HepG2 (cell line): ENCODE results near the gene ANKRD40CL. TPM values are rescaled to one million over a fixed set of nuclear protein-coding genes. Genes with fewer than 3 reads are reported as not detected.

Experiments
- ATRX ChIP-seq: sonication (generic); formaldehyde crosslinking; IDR thresholded peaks from 2 replicates; pipeline ENCODE4 v1.4.0; 2020; ENCODE audit warnings: missing genetic modification reagents, borderline replicate concordance
- FOSL1 ChIP-seq: sonication (generic); formaldehyde crosslinking; IDR thresholded peaks from 2 replicates; pipeline ENCODE4 v1.9.0; 2021; ENCODE audit warnings: missing genetic modification reagents, borderline replicate concordance
- MLXIP ChIP-seq: sonication (generic); formaldehyde crosslinking; IDR thresholded peaks from 2 replicates; pipeline ENCODE4 v1.9.0; 2021; ENCODE audit warnings: missing genetic modification reagents, borderline replicate concordance
- NFIC ChIP-seq: IDR thresholded peaks from 2 replicates; pipeline ENCODE4 v1.6.1; 2012; ENCODE audit warnings: mild to moderate bottlenecking, low read length, inconsistent platforms
- PHF8 ChIP-seq: sonication (generic); formaldehyde crosslinking; IDR thresholded peaks from 2 replicates; pipeline ENCODE4 v1.5.0; 2020; ENCODE audit warnings: missing genetic modification reagents
- RAD21 ChIP-seq: fragments of 450-650 bp; formaldehyde crosslinking; IDR thresholded peaks from 2 replicates; pipeline ENCODE4 v1.5.0; 2020; ENCODE audit warnings: mild to moderate bottlenecking
- RARA ChIP-seq: IDR thresholded peaks from 2 replicates; pipeline ENCODE4 v1.6.1; 2016; ENCODE audit warnings: missing genetic modification reagents, missing compliant biosample characterization
- TBX3 ChIP-seq: fragments of 450-650 bp; IDR thresholded peaks from 2 replicates; pipeline ENCODE4 v1.6.1; 2017; ENCODE audit warnings: antibody characterized with exemption, mild to moderate bottlenecking, inconsistent platforms, borderline replicate concordance
- ZBTB14 ChIP-seq: sonication (generic); formaldehyde crosslinking; IDR thresholded peaks from 2 replicates; pipeline ENCODE4 v1.4.0; 2020; ENCODE audit warnings: missing genetic modification reagents
- ZBTB39 ChIP-seq: sonication (generic); formaldehyde crosslinking; IDR thresholded peaks from 2 replicates; pipeline ENCODE4 v1.5.0; 2020; ENCODE audit warnings: missing genetic modification reagents
- ZMYM4 ChIP-seq: sonication (generic); formaldehyde crosslinking; IDR thresholded peaks from 2 replicates; pipeline ENCODE4 v1.8.1; 2023; ENCODE audit warnings: mild to moderate bottlenecking, missing genetic modification reagents
- polyA plus RNA-seq, 8 experiments: library from polyadenylated mRNA; depleted of rRNA in 3 of 8; stranded (reverse) in 7 of 8; unstranded in 1 of 8; fragments of >200 nt; fragmentation: Illumina TruSeq in 4 of 8; extraction: Trizol in 4 of 8; gene quantifications; 2 replicates each; pipeline versions ENCODE4 v1.2.1 to v1.2.3, GENCODE V29; 2011 to 2016; ENCODE audit warnings: low read depth in 4 of 8, missing spikeins in 1 of 8, mixed read lengths in 1 of 8; ENCODE audit not compliant: insufficient read depth in 1 of 8
- total RNA-seq, 5 experiments: library from RNA; depleted of rRNA; stranded (reverse); fragments of >200 nt; fragmentation: Illumina TruSeq; extraction: Trizol; gene quantifications; 2 replicates each; pipeline ENCODE4 v1.2.3, GENCODE V29; 2016; ENCODE audit warnings: low read depth in 1 of 5
- TF ChIP-seq, protein P1 (sequence below): sonication (generic); formaldehyde crosslinking; IDR thresholded peaks from 2 replicates; pipeline ENCODE4 v1.5.1; 2020; ENCODE audit warnings: mild to moderate bottlenecking, missing genetic modification reagents, borderline replicate concordance
- TF ChIP-seq, protein P2 (sequence below): sonication (generic); formaldehyde crosslinking; IDR thresholded peaks from 2 replicates; pipeline ENCODE4 v1.8.0; 2022; ENCODE audit warnings: mild to moderate bottlenecking, missing genetic modification reagents, borderline replicate concordance
- TF ChIP-seq, protein P3 (sequence below): sonication (generic); formaldehyde crosslinking; IDR thresholded peaks from 2 replicates; pipeline ENCODE4 v1.4.0; 2020; ENCODE audit warnings: missing genetic modification reagents, borderline replicate concordance

Gene ANKRD40CL
- total and polyA plus RNA-seq, 2 of the 13 experiments (the other 11 are each of a cell fraction or from before 2014, with no cell fraction given) = 0.03 to 0.11 TPM

- no peak for TF ChIP-seq ZBTB39 (CRISPR knock-in tag)
- peak; percentile 57; the same call in 1 of the 2 replicates for TF ChIP-seq ZMYM4 (CRISPR knock-in tag)
- TF ChIP-seq PHF8 = no peak
- TF ChIP-seq RAD21 (CRISPR knock-in tag) = peak; percentile 30; the same call in 1 of the 2 replicates
- peak; percentile 42; the same call in 1 of the 2 replicates for TF ChIP-seq RARA (CRISPR knock-in tag)
- TF ChIP-seq, protein P1, sequence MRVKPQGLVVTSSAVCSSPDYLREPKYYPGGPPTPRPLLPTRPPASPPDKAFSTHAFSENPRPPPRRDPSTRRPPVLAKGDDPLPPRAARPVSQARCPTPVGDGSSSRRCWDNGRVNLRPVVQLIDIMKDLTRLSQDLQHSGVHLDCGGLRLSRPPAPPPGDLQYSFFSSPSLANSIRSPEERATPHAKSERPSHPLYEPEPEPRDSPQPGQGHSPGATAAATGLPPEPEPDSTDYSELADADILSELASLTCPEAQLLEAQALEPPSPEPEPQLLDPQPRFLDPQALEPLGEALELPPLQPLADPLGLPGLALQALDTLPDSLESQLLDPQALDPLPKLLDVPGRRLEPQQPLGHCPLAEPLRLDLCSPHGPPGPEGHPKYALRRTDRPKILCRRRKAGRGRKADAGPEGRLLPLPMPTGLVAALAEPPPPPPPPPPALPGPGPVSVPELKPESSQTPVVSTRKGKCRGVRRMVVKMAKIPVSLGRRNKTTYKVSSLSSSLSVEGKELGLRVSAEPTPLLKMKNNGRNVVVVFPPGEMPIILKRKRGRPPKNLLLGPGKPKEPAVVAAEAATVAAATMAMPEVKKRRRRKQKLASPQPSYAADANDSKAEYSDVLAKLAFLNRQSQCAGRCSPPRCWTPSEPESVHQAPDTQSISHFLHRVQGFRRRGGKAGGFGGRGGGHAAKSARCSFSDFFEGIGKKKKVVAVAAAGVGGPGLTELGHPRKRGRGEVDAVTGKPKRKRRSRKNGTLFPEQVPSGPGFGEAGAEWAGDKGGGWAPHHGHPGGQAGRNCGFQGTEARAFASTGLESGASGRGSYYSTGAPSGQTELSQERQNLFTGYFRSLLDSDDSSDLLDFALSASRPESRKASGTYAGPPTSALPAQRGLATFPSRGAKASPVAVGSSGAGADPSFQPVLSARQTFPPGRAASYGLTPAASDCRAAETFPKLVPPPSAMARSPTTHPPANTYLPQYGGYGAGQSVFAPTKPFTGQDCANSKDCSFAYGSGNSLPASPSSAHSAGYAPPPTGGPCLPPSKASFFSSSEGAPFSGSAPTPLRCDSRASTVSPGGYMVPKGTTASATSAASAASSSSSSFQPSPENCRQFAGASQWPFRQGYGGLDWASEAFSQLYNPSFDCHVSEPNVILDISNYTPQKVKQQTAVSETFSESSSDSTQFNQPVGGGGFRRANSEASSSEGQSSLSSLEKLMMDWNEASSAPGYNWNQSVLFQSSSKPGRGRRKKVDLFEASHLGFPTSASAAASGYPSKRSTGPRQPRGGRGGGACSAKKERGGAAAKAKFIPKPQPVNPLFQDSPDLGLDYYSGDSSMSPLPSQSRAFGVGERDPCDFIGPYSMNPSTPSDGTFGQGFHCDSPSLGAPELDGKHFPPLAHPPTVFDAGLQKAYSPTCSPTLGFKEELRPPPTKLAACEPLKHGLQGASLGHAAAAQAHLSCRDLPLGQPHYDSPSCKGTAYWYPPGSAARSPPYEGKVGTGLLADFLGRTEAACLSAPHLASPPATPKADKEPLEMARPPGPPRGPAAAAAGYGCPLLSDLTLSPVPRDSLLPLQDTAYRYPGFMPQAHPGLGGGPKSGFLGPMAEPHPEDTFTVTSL (CRISPR knock-in tag) = no peak
- TF ChIP-seq, protein P2, sequence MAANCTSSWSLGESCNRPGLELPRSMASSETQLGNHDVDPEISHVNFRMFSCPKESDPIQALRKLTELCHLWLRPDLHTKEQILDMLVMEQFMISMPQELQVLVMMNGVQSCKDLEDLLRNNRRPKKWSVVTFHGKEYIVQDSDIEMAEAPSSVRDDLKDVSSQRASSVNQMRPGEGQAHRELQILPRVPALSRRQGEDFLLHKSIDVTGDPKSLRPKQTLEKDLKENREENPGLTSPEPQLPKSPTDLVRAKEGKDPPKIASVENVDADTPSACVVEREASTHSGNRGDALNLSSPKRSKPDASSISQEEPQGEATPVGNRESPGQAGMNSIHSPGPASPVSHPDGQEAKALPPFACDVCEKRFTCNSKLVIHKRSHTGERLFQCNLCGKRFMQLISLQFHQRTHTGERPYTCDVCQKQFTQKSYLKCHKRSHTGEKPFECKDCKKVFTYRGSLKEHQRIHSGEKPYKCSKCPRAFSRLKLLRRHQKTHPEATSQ (CRISPR knock-in tag) = no peak
- no peak for TF ChIP-seq ZBTB14 (CRISPR knock-in tag)
- peak; percentile 20; the same call in 1 of the 2 replicates for TF ChIP-seq TBX3
- TF ChIP-seq MLXIP (CRISPR knock-in tag) = no peak
- peak; percentile 78; the same call in 1 of the 2 replicates for TF ChIP-seq NFIC
- TF ChIP-seq, protein P3, sequence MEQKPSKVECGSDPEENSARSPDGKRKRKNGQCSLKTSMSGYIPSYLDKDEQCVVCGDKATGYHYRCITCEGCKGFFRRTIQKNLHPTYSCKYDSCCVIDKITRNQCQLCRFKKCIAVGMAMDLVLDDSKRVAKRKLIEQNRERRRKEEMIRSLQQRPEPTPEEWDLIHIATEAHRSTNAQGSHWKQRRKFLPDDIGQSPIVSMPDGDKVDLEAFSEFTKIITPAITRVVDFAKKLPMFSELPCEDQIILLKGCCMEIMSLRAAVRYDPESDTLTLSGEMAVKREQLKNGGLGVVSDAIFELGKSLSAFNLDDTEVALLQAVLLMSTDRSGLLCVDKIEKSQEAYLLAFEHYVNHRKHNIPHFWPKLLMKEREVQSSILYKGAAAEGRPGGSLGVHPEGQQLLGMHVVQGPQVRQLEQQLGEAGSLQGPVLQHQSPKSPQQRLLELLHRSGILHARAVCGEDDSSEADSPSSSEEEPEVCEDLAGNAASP (CRISPR knock-in tag) = 0 out of 2 replicates have a peak, but pooled peaks have one; percentile 26
- no peak for TF ChIP-seq ATRX (CRISPR knock-in tag)
- no peak for TF ChIP-seq FOSL1 (CRISPR knock-in tag)
These were observed 38.9 kb upstream of the ANKRD40CL start (continued) for GRCh38 chr17:50806141-50806643.
